HG02759 (cell line): ENCODE data around the gene DCAF10.
A peak's percentile ranks its signal among the peaks of the same experiment; 100 is the strongest.
"Not testable (repeated sequence)": the region's sequence is repeated elsewhere in the genome, so short reads cannot be mapped to it uniquely, and the experiment has no call there.

Source experiments
- ATAC-seq: cut with Tn5 transposase; IDR thresholded peaks from one replicate; pipeline ENCODE4 v1.9.1; 2021; ENCODE audit warnings: mild to moderate bottlenecking, moderate library complexity; ENCODE audit not compliant: unreplicated experiment

The DCAF10 gene

DNA sequence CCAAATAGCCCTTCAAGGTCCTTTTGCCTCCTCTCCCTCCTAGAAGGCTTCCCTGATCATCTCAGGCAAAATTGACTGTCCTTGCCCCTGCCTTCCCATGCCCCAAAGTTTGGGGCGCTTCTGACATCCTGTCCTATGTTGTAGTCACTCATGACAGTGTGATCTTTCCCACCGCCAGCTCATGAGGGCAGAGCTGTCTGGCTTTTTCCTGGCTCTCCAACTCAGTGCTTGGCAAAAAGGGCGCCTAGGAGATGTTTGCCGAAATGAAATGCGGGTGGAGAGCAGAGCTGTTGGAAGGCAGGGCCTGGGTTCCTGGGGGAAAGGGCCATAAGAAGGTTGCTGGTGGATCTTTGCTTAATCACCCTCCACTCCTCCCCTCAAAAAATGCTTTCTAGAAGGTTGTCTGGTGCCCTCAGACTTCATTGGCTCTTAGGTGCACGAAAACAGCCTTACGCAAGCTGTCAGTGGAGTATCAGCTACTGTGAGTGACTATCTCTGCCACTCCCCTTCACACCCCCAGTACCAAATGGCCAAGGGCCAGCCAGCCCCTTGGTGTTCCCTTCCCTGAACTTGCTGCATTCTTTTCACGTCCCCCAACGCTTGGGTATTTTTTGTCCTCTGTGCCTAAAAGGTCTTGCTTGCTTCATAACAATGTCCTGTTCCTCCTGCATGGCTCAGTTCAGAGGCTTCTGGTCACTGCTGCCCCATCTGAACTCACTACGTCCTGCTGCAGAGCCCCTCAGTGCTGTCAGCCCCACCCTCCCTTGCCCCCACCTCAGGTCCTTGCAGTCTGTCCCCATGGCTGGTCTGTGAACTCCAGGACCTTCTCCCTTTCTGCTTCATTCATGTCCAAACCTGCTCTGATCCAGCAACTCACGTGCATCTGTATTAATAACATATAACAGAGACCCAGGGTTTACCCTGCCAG is 106.0 kb downstream of the DCAF10 start:
- ATAC-seq = no peak

DNA sequence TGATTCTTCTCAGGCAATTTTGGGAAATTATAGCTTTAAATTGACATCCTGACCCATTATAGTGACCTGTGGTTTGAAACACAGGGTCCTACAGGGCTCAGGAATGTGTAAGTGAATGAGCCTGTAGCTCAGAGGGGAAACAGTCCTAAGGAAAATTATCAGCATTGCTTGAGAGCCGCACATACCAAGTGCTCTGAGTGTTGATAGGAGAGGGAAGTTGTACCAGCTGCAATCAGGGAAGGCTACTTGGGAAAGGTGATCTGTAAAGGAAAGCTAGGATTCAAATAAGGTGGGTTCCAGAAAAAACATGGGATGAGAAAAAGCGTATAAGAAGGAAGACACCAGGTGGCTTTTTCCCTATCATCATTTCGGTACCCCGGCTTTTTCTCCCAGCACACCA is 107.7 kb downstream of the DCAF10 start:
- ATAC-seq = no peak

DNA sequence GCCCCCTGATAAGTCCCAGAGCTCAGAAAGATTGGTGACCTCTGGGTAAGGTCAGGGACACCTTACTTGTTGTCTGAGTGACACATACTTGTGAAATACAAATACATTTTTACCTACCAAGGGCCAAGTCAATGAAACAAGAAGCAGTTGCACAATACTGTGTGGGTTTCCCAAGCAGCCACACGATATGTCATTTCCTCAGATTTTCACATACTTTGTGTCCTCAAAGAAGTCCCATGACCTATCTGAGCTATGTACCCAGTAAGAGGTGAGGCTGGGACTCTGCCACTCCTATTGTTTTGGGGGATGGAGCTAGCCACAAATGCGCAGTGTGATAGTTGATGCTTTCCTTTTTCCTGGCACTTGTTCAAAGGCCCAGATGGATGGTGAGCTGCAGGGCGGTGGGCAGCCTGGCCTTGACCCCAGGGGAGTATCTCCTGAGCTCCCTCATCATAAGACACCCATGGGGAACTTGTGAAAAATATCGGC is 108.1 kb downstream of the DCAF10 start:
- ATAC-seq = no peak

DNA sequence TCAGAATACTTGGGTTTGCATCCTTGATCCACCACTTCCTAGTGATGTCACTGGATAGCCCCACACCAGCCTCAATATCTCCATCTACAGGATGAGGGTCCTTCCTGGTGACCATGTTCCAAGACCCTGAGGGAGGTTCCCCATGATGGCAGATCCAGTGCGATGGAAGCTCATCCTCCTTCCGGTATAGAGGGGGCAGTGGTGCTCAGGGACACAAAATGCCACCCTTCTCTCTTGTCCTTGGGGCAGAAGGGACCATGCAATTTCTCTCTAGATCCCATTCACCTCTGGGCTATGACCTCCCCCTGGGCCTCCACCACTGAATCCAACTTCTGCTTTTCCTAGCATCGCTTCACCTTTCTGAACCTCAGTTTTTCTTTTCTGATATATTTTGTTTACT is 108.7 kb downstream of the DCAF10 start:
- ATAC-seq = no peak

DNA sequence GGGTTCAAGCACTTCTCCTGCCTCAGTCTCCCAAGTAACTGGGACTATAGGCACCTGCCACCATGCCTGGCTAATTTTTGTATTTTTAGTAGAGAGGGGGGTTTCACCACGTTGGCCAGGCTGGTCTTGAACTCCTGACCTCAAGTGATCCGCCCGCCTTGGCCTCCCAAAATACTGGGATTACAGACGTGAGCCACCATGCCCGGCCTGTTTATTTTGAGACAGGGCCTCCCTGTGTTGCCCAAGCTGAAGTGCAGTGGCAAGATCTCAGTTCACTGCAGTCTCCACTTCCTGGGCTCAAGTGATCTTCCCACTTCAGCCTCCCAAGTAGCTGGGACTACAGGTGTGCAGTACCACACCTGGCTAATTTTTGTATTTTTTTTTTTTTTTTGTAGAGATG is 109.2 kb downstream of the DCAF10 start:
- not testable (repeated sequence) for ATAC-seq

DNA sequence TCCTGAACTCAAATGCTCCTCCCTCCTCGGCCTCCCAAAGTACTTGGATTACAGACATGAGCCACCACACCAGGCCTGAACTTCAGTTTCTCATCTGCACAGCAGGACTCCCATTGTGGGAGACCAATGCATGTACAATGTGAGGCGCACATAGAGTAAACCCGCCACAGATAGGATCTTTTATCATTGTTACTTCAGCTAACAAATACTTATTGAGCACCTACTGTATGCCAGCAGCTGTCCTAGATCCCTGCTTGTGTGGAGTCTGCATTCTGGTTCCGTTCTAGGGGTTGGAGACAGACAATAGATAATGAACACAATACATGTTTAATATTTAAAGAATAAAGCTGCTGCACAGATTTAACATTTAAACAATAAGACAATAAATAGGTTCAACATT is 109.7 kb downstream of the DCAF10 start:
- no peak for ATAC-seq

DNA sequence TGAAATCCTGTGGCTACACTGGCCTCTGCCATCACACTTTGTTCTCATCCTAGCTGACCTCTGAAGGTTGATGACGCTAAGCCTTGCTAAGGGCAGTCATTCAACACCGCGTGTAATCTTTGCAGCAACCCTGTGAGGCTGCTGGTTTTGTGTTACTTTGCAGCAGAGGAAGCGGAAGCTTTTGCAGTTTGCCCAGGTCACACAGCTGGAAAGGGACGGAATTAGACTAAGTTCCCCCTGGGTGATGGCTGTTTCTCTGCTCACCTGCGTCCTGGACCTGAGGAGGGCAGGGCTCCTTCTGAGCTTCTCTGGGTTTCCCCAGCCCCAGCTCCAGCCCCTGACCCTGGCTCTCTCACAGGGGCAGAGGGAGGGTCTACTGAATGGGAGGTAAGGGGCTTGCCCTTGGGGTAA is 110.7 kb downstream of the DCAF10 start:
- ATAC-seq = no peak

DNA sequence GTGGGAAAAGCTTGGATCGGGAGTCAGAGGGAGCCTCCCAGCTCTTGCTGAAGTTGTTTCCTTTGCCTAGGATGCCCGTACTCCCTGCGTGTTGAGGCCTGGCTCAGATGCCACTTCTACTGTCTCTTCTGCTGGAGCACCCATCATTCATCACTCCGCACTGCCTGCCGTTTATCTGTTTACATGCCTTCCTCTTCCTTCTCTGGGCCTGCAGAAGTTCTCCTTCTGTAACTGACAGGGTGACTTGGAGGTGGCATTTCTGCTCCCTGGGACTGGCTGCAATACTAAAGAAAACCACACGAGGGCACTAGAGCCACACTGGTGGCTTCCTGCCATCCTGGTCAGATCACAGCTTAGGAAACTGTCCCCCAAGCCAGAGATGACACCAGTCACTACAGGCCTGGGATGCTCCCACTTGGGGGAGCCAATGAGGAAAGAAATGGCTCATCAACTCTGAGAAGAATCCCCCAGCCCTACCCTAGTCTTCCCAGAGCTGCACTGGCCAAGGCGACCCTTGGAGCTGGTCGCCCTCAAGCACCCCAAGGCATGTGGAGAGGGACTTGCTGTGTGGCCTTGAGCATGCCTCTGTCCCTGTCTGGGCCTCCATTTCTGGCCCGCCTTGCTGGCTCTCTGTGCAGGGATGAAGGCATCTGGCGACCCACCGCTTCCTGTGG is 113.0 kb downstream of the DCAF10 start:
- ATAC-seq = peak; percentile 83

DNA sequence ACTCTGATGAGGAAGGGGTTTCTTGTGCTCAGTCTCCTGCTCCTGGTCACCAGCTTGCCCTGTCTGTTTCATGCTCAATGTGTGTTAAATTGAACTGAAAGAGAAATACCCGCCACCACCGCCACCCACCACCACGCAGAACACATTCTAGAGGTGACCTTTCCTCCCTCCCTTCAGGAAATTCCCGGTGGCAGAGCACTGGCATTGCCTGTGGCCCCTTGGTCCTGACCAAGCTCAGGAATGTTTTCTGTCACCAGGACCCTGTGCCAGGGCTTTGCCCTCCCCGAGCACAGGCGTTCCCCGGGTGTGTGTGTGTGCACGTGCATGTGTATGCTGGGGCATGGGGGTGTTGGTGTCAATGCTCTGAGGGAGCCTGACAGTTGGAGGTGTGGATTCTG is 113.6 kb downstream of the DCAF10 start:
- ATAC-seq = no peak

DNA sequence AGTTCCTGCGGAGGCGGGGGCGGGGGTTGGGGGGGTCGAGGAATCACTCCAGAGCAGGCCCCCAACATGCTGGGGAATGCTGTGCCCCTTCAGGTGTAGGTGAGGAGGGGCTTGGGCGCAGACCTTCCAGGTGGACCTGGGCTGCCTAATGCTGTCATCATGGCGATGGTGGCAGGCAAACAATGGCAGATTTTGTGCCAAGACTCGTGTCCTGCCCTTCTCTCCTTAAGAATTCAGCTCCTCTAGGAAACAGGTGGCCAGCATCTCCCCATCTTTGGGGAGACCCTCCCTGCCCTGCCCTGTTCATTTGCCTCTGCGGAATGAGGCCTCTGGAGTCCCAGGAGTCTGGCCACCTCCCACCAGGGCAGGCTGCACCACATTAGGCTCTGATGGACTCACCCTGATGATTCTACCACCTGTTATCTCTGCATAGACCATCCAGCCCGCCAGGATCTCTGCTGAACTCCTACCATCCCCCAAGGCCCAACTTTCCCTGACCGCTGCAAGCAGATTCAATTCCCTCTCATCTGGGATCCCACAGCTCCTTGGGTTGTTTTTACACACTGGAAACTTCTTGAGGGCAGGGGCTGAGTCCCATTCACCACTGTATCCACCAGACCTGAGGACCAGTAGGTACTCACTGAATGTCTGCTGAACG is 114.2 kb downstream of the DCAF10 start:
- no peak for ATAC-seq

DNA sequence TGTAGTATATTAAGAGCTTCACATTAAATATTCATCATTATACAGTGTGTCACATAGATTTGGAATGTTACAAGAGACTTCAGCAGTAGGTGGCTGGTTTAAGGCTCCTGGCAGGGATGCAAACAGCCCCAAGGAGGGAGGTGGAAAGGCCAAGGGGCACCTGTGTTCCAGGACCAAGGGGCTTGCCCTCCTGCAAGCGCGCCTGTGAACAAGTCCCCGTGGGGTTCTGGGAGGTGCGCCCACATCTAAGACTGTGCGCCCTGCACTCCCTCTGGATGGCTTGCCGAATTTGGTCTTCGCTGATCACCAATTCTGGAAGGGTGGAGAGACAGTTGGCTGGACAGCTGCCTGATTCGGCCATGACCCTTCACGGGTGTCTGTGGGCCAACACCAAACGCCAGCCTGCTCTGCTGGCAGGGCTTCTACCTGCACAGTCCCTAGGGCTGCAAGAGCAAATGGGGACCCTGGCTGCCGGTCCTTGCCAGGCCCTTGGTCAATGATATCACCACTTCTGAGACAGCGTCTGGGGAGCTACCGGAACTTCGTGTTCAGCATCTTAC is 115.4 kb downstream of the DCAF10 start:
- no peak for ATAC-seq

DNA sequence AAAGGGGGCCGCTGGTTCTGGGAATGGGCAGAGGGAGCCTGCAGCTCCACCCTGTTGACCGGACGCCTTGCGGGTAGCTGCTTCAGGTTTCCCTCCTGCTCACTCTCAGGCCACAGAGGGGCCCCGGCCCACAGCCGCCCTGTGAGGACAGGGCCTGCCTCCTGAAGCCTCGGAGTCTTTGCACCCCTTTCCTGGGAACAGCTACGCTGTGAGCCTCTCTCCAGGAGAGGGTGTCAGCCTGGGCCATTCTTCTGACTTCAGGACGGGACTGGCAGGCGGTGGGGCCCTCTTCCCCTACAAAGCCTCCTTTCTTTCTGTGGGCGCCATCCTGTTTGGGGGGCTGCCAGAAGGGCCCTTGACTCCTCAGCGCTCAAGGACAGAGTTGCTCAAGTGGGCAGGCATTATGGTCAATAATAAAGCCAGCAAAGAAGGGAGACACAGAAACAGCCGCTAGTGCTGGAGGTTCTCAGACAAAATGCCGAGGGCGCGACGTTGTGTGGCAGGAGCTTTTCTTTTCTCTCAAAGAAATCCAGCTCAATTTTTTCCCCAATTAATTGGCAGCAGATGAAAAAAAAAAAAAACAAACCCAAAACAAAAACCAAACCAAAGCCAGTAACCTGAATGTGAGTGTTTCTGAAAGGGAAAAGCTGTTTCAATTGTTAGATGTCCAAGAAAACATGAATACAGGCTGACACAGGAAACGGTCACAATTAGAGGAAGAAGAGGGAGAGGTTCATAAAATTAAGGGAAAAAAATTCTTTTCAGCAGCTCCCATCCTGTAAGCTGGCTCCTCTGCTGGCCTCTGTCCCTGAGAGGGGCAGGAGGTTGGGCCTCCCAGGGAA is 116.1 kb downstream of the DCAF10 start:
- ATAC-seq = no peak
